Calu3 (cell line): ENCODE measurements around the gene HMX1. TPM values are rescaled to one million over a fixed set of nuclear protein-coding genes. Genes with fewer than 3 reads are reported as not detected.

Experiments used
- BruUV-seq: library from RNA; stranded (reverse); fragments of 400-500 nt; replicated peaks from 2 replicates; lab custom pipeline; 2021; lab: Mats Ljungman, UMichigan
- CTCF ChIA-PET: fragments of 300-600 bp; sonication (Branson Sonifier 250); formaldehyde crosslinking; loops from one replicate; lab custom pipeline; 2022; ENCODE audit warnings: antibody characterized with exemption; lab: Charles Lee
- DNase-seq: peaks from one replicate; pipeline ENCODE4 v3.0.0; 2022
- H3K27ac Mint-ChIP-seq: one replicate; pipeline ENCODE4 v1.8.0; 2022; ENCODE audit warnings: mixed read lengths; ENCODE audit not compliant: unreplicated experiment
- H3K27me3 Mint-ChIP-seq: one replicate; pipeline ENCODE4 v1.8.0; 2022; ENCODE audit warnings: mixed read lengths; ENCODE audit not compliant: unreplicated experiment
- H3K36me3 Mint-ChIP-seq: one replicate; pipeline ENCODE4 v1.8.0; 2022; ENCODE audit warnings: mild to moderate bottlenecking, moderate library complexity, mixed read lengths; ENCODE audit not compliant: insufficient read depth, unreplicated experiment
- H3K4me1 Mint-ChIP-seq: one replicate; pipeline ENCODE4 v1.8.0; 2022; ENCODE audit warnings: mild to moderate bottlenecking, low read depth, mixed read lengths; ENCODE audit not compliant: unreplicated experiment
- H3K4me3 Mint-ChIP-seq: one replicate; pipeline ENCODE4 v1.8.0; 2022; ENCODE audit warnings: mild to moderate bottlenecking, low read depth, moderate library complexity, mixed read lengths; ENCODE audit not compliant: unreplicated experiment
- H3K9me3 Mint-ChIP-seq: one replicate; pipeline ENCODE4 v1.8.0; 2022; ENCODE audit warnings: low read depth, mixed read lengths; ENCODE audit not compliant: unreplicated experiment
- intact Hi-C: fragments of 100-400 bp; cut with micrococcal nuclease; formaldehyde crosslinking; loops from one replicate; pipeline ENCODE4 v1.10.0; 2022; ENCODE audit not compliant: unreplicated experiment
- total RNA-seq: library from RNA; stranded (reverse); gene quantifications from 2 replicates; pipeline ENCODE4 v1.2.3, GENCODE V29; 2022
- TF ChIP-seq, protein P1 (sequence below): fragments of 200-600 bp; IDR thresholded peaks from one replicate; pipeline ENCODE4 v1.8.0; 2022; ENCODE audit warnings: antibody characterized with exemption; ENCODE audit not compliant: unreplicated experiment

Gene HMX1
- total RNA-seq, 1 experiment from 2014 or later, result not detected

- peaks cover 2% of the 10 kb centered on the region for H3K9me3 Mint-ChIP-seq
- intact Hi-C loops, result no loop called here
- DNase-seq, result no peak
- H3K4me3 Mint-ChIP-seq, result no peak overlapping the region
- H3K4me1 Mint-ChIP-seq, result no peaks in the 10 kb centered on the region
- no peak overlapping the region for H3K27ac Mint-ChIP-seq
- H3K27me3 Mint-ChIP-seq, result peaks cover 12% of the 10 kb centered on the region
- BruUV-seq, result no TSS peak
- TF ChIP-seq, protein P1, sequence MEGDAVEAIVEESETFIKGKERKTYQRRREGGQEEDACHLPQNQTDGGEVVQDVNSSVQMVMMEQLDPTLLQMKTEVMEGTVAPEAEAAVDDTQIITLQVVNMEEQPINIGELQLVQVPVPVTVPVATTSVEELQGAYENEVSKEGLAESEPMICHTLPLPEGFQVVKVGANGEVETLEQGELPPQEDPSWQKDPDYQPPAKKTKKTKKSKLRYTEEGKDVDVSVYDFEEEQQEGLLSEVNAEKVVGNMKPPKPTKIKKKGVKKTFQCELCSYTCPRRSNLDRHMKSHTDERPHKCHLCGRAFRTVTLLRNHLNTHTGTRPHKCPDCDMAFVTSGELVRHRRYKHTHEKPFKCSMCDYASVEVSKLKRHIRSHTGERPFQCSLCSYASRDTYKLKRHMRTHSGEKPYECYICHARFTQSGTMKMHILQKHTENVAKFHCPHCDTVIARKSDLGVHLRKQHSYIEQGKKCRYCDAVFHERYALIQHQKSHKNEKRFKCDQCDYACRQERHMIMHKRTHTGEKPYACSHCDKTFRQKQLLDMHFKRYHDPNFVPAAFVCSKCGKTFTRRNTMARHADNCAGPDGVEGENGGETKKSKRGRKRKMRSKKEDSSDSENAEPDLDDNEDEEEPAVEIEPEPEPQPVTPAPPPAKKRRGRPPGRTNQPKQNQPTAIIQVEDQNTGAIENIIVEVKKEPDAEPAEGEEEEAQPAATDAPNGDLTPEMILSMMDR, result no peak
- CTCF ChIA-PET, result no interaction called here
- H3K36me3 Mint-ChIP-seq, result no peaks in the 10 kb centered on the region
These were observed 42.8 kb downstream of the HMX1 start for GRCh38 chr4:8828869-8829268.

DNA sequence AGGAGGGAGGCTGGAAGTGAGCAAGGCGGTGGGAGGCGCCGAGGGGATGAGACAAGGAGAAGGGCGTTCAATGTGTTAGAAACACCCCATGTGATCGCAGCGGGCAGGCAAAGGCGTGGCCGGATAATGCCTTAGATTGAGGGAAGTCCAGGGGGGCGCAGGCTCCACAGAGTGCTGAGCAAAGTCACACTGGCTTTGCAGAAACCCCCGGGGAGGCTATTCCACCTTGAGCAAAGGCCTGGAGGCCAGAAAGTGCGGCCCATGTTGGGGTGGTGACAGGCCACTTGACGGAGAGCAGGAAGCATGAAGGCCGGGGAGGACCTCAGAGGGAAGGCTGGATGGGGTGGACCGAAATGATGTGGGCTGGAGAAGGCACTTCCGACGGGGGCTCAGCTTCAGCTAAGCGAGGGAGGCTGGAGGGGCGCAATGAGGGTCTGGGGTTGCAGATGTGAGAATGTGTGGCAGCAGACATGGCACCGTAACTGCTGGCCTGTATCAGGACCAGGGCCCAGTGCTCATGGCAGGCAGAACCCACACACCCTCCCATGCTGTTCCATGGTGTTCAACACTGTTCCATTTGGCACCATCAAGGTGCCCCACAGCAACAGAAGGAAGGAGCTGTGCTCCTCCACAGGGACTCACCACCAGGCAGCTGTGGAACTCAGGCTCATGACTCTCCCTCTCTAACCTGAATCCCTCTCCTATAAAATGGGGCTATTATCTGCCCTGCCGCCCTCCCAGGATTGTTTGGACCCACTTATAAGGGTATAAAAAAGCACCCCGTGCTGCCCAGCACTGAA, 50.3 kb downstream of the HMX1 start:
- no peak for DNase-seq
- TF ChIP-seq, protein P1, result no peak
- Mint-ChIP-seq H3K36me3 (no peaks in the 10 kb centered on the region), H3K4me3 (no peak overlapping the region), H3K9me3 (no peaks in the 10 kb centered on the region), H3K4me1 (no peaks in the 10 kb centered on the region), H3K27me3 (no peaks in the 10 kb centered on the region), H3K27ac (no peak overlapping the region)
- CTCF ChIA-PET, result no interaction called here
- intact Hi-C loops, result no loop called here
- BruUV-seq, result no TSS peak

GRCh38 chr4:8820178-8821102, 51.2 kb downstream of the HMX1 start:
- no peaks in the 10 kb centered on the region for H3K9me3 Mint-ChIP-seq
- no peaks in the 10 kb centered on the region for H3K4me1 Mint-ChIP-seq
- H3K27ac Mint-ChIP-seq, result no peak overlapping the region
- no peak for DNase-seq
- intact Hi-C loops, result no loop called here
- CTCF ChIA-PET, result interaction anchor here (0.6 to 0.7 kb wide), 3 partner anchors 31 to 283 kb away, joined by 3 to 6 read pairs (median 4); no protein-coding TSS in a partner anchor
- H3K36me3 Mint-ChIP-seq, result no peaks in the 10 kb centered on the region
- no peaks in the 10 kb centered on the region for H3K27me3 Mint-ChIP-seq
- H3K4me3 Mint-ChIP-seq, result no peak overlapping the region
- BruUV-seq, result no TSS peak
- TF ChIP-seq, protein P1, result no peak

DNA sequence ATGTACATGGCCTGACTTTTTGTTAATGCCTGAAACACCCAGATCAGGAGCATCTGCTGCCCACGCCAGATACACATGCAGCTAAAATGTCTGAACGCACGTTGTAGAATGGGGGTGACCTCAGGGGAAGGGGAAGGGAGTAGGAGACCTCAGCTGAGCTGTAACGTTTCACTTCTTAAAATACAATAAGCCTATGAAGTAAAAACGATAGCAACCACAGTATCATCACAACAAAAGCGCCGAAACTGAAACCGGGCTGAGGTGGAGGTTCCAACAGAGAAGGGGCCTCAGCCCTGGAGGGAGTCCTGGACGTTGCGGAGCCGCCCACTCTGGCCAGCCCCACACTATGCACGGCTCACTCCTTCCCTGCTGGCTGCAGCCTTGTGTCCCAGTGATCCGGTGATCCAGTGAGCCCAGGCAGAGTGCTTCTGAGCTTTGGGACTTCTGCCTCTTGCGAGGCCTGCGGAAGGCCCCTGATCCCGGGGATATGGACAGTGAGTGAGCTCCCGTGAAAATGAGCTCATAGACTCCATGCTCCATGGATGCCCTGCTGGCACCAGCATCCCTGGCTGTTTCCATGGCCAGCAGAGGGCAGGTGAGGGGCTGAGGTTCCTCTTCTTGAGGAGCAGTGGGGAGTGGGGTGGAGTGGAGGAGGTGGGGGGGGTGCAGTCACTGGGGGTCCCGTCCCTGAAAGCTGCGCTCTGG, 52.0 kb downstream of the HMX1 start:
- BruUV-seq, result no TSS peak
- Mint-ChIP-seq H3K9me3 (no peaks in the 10 kb centered on the region), H3K36me3 (no peaks in the 10 kb centered on the region), H3K27ac (no peak overlapping the region), H3K4me3 (no peak overlapping the region), H3K4me1 (no peaks in the 10 kb centered on the region), H3K27me3 (no peaks in the 10 kb centered on the region)
- intact Hi-C loops, result no loop called here
- TF ChIP-seq, protein P1, result no peak
- DNase-seq, result no peak
- CTCF ChIA-PET, result interaction anchor here (0.6 to 0.7 kb wide), 4 partner anchors 32 to 282 kb away, joined by 3 to 6 read pairs (median 4); no protein-coding TSS in a partner anchor
